Activated CD8-positive, alpha-beta memory T cell treated with anti-CD3 and anti-CD28 coated beads, Interleukin-2, amount 10 ng/mL, durations not matched to agents 7 days and 5 days (primary cell): ENCODE data around the gene NACC2. TPM values are rescaled to one million over a fixed set of nuclear protein-coding genes. Genes with fewer than 3 reads are reported as not detected.

Experiments
- ATAC-seq: fragments of 150-1000 bp; cut with Tn5 transposase; one replicate; pipeline ENCODE4 v1.10.0; 2021; ENCODE audit warnings: moderate library complexity
- CTCF ChIA-PET: fragments of 350-600 bp; sonication (Branson Sonifier 250); formaldehyde crosslinking; loops from one replicate; lab custom pipeline; 2021; ENCODE audit warnings: antibody characterized with exemption; lab: Charles Lee
- DNase-seq: peaks from one replicate; pipeline ENCODE4 v3.0.0-alpha.2; 2020
- H3K27ac Mint-ChIP-seq: one replicate; pipeline ENCODE4 v1.8.0; 2021; ENCODE audit warnings: mild to moderate bottlenecking, mixed read lengths
- H3K27me3 Mint-ChIP-seq: one replicate; pipeline ENCODE4 v1.8.0; 2021; ENCODE audit warnings: mixed read lengths
- H3K36me3 Mint-ChIP-seq: one replicate; pipeline ENCODE4 v1.8.0; 2021; ENCODE audit warnings: mild to moderate bottlenecking, mixed read lengths
- H3K4me1 Mint-ChIP-seq: one replicate; pipeline ENCODE4 v1.8.0; 2021; ENCODE audit warnings: mixed read lengths
- H3K4me3 Mint-ChIP-seq: one replicate; pipeline ENCODE4 v1.8.0; 2021; ENCODE audit warnings: mild to moderate bottlenecking, moderate library complexity, mixed read lengths
- H3K9me3 Mint-ChIP-seq: one replicate; pipeline ENCODE4 v1.8.0; 2022; ENCODE audit warnings: low read depth, mixed read lengths
- total RNA-seq, 2 experiments: library from RNA; stranded (reverse); gene quantifications; one replicate each; pipeline ENCODE4 v1.2.3, GENCODE V29; 2021

NACC2 gene
- total RNA-seq, 2 experiments from 2014 or later, result 6.3 to 9.7 TPM

DNA sequence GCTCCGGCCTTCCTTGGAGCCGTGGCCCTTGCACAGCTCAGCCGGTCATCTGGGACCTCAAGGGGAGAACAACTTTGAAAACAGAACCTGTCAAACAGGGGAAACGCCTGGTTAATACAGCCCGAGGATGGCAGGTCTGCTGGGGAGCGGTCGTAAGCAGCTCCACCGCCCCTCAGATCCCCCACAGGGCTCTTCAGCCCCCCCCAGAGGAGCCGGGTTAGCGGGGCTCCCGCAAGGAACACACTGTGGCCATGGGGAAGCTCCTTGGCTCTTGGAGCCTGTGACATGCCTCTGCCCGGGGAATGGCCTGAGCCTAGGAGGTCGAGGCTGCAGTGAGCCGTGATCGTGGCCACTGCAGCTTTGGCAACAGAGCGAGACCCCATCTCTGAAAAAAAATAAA lies 16.8 kb upstream of the NACC2 start:
- Mint-ChIP-seq H3K4me1 (peaks cover 70% of the 10 kb centered on the region), H3K36me3 (peaks cover 3% of the 10 kb centered on the region), H3K9me3 (no peaks in the 10 kb centered on the region), H3K4me3 (no peak overlapping the region), H3K27ac (peak overlapping the region; percentile 94), H3K27me3 (no peaks in the 10 kb centered on the region)
- CTCF ChIA-PET, result interaction anchor here (2.1 to 4.8 kb wide), 2 partner anchors 17 to 22 kb away, joined by 8 to 27 read pairs; partner anchors contain the start of gene NACC2
- ATAC-seq (no peak), DNase-seq (no peak)

- peak overlapping the region; percentile 94 for H3K27ac Mint-ChIP-seq
- H3K36me3 Mint-ChIP-seq, result peaks cover 3% of the 10 kb centered on the region
- CTCF ChIA-PET, result interaction anchor here (0.6 to 4.8 kb wide), 5 partner anchors 11 to 1021 kb away, joined by 3 to 27 read pairs (median 4); partner anchors contain the start of gene NACC2
- peak overlapping the region; percentile 85 for H3K4me3 Mint-ChIP-seq
- H3K4me1 Mint-ChIP-seq, result peaks cover 70% of the 10 kb centered on the region
- no peak for DNase-seq
- no peak for ATAC-seq
- no peaks in the 10 kb centered on the region for H3K27me3 Mint-ChIP-seq
- no peaks in the 10 kb centered on the region for H3K9me3 Mint-ChIP-seq
Observed at GRCh38 chr9:136111190-136111589, 16.1 kb upstream of the NACC2 start.

GRCh38 chr9:136110082-136111061 lies 15.3 kb upstream of the NACC2 start:
- H3K4me3 Mint-ChIP-seq, result peak overlapping the region; percentile 85
- H3K4me1 Mint-ChIP-seq, result peaks cover 79% of the 10 kb centered on the region
- ATAC-seq (peak; percentile 11), DNase-seq (peak; percentile 72)
- peak overlapping the region; percentile 94 for H3K27ac Mint-ChIP-seq
- no peaks in the 10 kb centered on the region for H3K9me3 Mint-ChIP-seq
- H3K36me3 Mint-ChIP-seq, result peaks cover 3% of the 10 kb centered on the region
- CTCF ChIA-PET, result interaction anchor here (0.9 to 6.1 kb wide), 9 partner anchors 8 to 144 kb away, joined by 3 to 51 read pairs (median 7); partner anchors contain the start of genes NACC2 and TMEM250
- no peaks in the 10 kb centered on the region for H3K27me3 Mint-ChIP-seq

- ATAC-seq (peak; percentile 86), DNase-seq (peak; percentile 96)
- Mint-ChIP-seq H3K36me3 (peaks cover 3% of the 10 kb centered on the region), H3K9me3 (no peaks in the 10 kb centered on the region), H3K27me3 (no peaks in the 10 kb centered on the region), H3K4me3 (peak overlapping the region; percentile 85), H3K4me1 (peaks cover 77% of the 10 kb centered on the region), H3K27ac (peak overlapping the region; percentile 94)
- CTCF ChIA-PET, result interaction anchor here (0.8 to 6.1 kb wide), 6 partner anchors 9 to 142 kb away, joined by 3 to 51 read pairs (median 6); partner anchors contain the start of genes NACC2 and TMEM250
Observed at GRCh38 chr9:136109351-136110081, 14.4 kb upstream of the NACC2 start.

- Mint-ChIP-seq H3K27ac (peak overlapping the region; percentile 88), H3K4me3 (peak overlapping the region; percentile 85), H3K4me1 (peaks cover 70% of the 10 kb centered on the region), H3K9me3 (no peaks in the 10 kb centered on the region), H3K27me3 (no peaks in the 10 kb centered on the region), H3K36me3 (peaks cover 3% of the 10 kb centered on the region)
- ATAC-seq (no peak), DNase-seq (no peak)
- CTCF ChIA-PET, result interaction anchor here (0.7 to 6.1 kb wide), 7 partner anchors 9 to 141 kb away, joined by 3 to 51 read pairs (median 4); partner anchors contain the start of genes NACC2 and TMEM250
Observed at GRCh38 chr9:136108648-136109266, 13.7 kb upstream of the NACC2 start.

- ATAC-seq (no peak), DNase-seq (no peak)
- Mint-ChIP-seq H3K27ac (peak overlapping the region; percentile 99), H3K4me3 (peak overlapping the region; percentile 85), H3K36me3 (peaks cover 2% of the 10 kb centered on the region), H3K9me3 (no peaks in the 10 kb centered on the region), H3K27me3 (no peaks in the 10 kb centered on the region), H3K4me1 (peaks cover 64% of the 10 kb centered on the region)
- CTCF ChIA-PET, result interaction anchor here (0.7 to 6.1 kb wide), 5 partner anchors 10 to 18 kb away, joined by 4 to 51 read pairs (median 10); partner anchors contain the start of genes NACC2 and TMEM250
Observed at GRCh38 chr9:136107953-136108647, 13.0 kb upstream of the NACC2 start.

- CTCF ChIA-PET, result interaction anchor here (1.4 to 6.1 kb wide), 5 partner anchors 10 to 140 kb away, joined by 7 to 51 read pairs (median 10); partner anchors contain the start of gene NACC2
- peak overlapping the region; percentile 74 for H3K4me3 Mint-ChIP-seq
- DNase-seq (peak; percentile 88), ATAC-seq (peak; percentile 43)
- peaks cover 57% of the 10 kb centered on the region for H3K4me1 Mint-ChIP-seq
- no peaks in the 10 kb centered on the region for H3K9me3 Mint-ChIP-seq
- H3K27me3 Mint-ChIP-seq, result no peaks in the 10 kb centered on the region
- H3K36me3 Mint-ChIP-seq, result peaks cover 2% of the 10 kb centered on the region
- peak overlapping the region; percentile 99 for H3K27ac Mint-ChIP-seq
Observed at GRCh38 chr9:136107155-136107952, 12.3 kb upstream of the NACC2 start.

DNA sequence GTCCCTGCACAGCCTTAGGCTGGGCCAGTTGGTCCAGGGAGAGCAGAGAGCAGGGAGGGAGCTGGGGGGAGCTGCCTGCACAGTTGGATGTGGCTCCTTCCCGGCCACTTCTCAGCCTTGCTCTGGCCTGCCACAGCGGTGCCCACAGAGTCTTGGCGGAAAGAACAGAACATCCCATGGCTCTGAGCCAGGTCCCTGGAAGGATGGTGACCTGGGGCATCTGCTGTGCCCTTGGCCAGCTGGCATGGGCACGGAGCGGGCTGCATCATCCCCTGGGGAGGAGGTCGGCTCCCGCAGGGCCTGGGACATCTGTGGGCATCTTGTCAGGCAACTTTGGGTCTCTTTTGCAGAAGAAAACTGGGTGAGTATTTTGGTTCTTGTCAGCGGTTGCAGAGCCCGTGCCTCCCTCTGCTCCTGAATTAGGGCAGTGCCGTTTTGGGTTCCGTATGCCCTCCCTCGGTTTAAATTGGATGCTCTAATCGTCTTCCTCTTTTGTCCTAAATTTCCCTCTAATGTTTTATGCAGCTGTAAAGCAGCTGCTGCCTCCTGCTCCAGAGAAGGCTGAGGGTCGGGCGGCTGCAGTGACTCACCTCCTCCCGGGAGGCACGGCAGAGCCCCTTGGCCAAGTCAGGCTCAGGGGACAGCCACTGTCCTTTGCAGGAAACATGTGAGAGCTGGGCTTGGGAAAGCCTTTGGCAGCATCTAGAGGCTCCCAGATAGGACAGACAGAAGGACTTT lies 10.5 kb upstream of the NACC2 start:
- no peak overlapping the region for H3K4me3 Mint-ChIP-seq
- ATAC-seq (no peak), DNase-seq (no peak)
- peak overlapping the region; percentile 99 for H3K27ac Mint-ChIP-seq
- CTCF ChIA-PET, result interaction anchor here (1.1 to 6.1 kb wide), 7 partner anchors 10 to 138 kb away, joined by 3 to 51 read pairs (median 10); partner anchors contain the start of gene NACC2
- H3K9me3 Mint-ChIP-seq, result no peaks in the 10 kb centered on the region
- peaks cover 2% of the 10 kb centered on the region for H3K36me3 Mint-ChIP-seq
- H3K27me3 Mint-ChIP-seq, result no peaks in the 10 kb centered on the region
- peaks cover 39% of the 10 kb centered on the region for H3K4me1 Mint-ChIP-seq

DNA sequence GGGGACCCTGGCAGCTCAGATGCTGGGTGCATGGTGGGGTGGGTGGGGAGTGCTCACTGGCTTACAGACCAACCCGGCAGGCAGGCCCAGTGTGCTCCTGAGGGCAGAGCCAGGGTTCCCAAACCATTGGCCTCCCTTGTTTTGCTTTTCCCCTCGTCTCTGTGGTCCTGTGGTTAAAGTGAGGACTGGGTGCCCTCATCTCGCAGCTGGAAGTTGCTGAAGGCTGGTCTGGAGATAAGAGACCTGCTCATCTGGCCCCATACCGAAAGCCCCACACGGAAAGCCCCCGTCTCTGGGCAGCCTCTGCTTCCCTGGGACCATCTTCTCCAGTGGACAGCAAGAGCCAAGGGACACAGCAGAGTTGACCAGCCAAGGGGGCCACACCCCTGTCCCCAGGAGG lies 9.8 kb upstream of the NACC2 start:
- Mint-ChIP-seq H3K4me1 (peaks cover 36% of the 10 kb centered on the region), H3K9me3 (no peaks in the 10 kb centered on the region), H3K27me3 (no peaks in the 10 kb centered on the region), H3K4me3 (no peak overlapping the region), H3K27ac (no peak overlapping the region), H3K36me3 (peaks cover 2% of the 10 kb centered on the region)
- DNase-seq (no peak), ATAC-seq (no peak)
- CTCF ChIA-PET, result interaction anchor here (1.1 to 6.1 kb wide), 3 partner anchors 9 to 18 kb away, joined by 3 to 51 read pairs (median 10); partner anchors contain the start of gene NACC2

GRCh38 chr9:136104488-136104800 lies 9.4 kb upstream of the NACC2 start:
- peaks cover 36% of the 10 kb centered on the region for H3K4me1 Mint-ChIP-seq
- no peak for ATAC-seq

More at GRCh38 chr9:136104488-136104800, 9.4 kb upstream of the NACC2 start:
- no peak for DNase-seq
- Mint-ChIP-seq H3K9me3 (no peaks in the 10 kb centered on the region), H3K36me3 (peaks cover 2% of the 10 kb centered on the region), H3K4me3 (no peak overlapping the region), H3K27me3 (no peaks in the 10 kb centered on the region), H3K27ac (peak overlapping the region; percentile 47)
- CTCF ChIA-PET, result interaction anchor here (0.6 to 6.1 kb wide), 4 partner anchors 8 to 132 kb away, joined by 3 to 51 read pairs (median 8); partner anchors contain the start of gene NACC2
